ENCODE results near the gene DNAJC10.

DNA sequence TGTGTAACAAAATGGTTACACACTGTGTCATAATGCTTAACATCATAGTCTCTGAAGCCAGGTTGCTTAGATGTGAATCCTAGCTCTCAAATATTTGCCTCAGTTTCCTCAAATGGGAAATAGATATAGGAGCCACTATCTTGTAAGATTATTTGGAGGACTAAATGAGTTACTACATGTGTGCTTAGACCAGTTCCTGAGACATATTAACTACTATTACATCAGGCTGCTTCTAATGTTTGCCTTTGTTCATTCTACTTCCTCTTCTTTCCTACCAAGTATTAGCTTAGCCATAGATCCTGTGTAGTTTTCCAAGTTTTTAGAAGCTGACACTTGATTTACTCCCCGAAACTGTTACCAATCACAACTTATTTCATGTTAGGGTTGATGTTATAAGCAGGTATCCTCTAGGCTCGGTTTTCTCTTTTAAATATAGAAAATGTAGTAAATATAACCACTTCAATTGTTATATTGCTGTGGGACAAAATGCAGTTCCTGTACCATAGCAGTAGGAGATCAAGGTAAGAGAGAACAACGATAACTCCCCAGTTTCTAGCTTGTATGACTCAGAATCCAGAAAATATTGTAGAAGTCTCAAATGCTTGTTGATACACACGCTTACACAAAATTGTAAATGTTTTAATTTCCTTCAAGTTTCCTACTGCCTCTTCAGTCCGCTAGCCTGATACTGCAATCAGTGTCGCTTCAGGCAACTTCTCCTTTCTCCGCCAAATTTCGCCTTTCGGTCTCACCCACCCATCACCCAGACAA is 751 bp upstream of the DNAJC10 start:
- TF ChIP-seq, protein P1, sequence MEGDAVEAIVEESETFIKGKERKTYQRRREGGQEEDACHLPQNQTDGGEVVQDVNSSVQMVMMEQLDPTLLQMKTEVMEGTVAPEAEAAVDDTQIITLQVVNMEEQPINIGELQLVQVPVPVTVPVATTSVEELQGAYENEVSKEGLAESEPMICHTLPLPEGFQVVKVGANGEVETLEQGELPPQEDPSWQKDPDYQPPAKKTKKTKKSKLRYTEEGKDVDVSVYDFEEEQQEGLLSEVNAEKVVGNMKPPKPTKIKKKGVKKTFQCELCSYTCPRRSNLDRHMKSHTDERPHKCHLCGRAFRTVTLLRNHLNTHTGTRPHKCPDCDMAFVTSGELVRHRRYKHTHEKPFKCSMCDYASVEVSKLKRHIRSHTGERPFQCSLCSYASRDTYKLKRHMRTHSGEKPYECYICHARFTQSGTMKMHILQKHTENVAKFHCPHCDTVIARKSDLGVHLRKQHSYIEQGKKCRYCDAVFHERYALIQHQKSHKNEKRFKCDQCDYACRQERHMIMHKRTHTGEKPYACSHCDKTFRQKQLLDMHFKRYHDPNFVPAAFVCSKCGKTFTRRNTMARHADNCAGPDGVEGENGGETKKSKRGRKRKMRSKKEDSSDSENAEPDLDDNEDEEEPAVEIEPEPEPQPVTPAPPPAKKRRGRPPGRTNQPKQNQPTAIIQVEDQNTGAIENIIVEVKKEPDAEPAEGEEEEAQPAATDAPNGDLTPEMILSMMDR (IDR thresholded peaks at IDR 0.05; ENCODE audit: extremely low read depth in 1 of 2, insufficient read depth in 1 of 2, low read depth in 1 of 2, low read length in 2 of 2): no peak
- TF ChIP-seq POLR2A (IDR thresholded peaks at IDR 0.05; ENCODE audit: low read depth, low read length) (no peak), POLR2AphosphoS5 (IDR thresholded peaks at IDR 0.05; ENCODE audit: insufficient read depth, low read depth, low read length) (no peak), EZH2 (IDR thresholded peaks at IDR 0.05; ENCODE audit: borderline replicate concordance, low read depth, low read length, severe bottlenecking) (no peak)
- TF ChIP-seq, protein P2, sequence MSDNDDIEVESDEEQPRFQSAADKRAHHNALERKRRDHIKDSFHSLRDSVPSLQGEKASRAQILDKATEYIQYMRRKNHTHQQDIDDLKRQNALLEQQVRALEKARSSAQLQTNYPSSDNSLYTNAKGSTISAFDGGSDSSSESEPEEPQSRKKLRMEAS (IDR thresholded peaks at IDR 0.05; ENCODE audit: insufficient read depth, insufficient read length): no peak
